ENCODE data around the gene TBC1D2.
"Not testable (repeated sequence)": the region's sequence is repeated elsewhere in the genome, so short reads cannot be mapped to it uniquely, and the experiment has no call there.

TBC1D2 gene

GRCh38 chr9:98288881-98289280, 33.4 kb upstream of the TBC1D2 start:
- TF ChIP-seq JUND (IDR thresholded peaks at IDR 0.05; ENCODE audit: low read depth) = no peak
- in situ Hi-C loops (cut with HindIII; ENCODE audit: low pct_unique_long_range_greater_than_20kb, low sequenced_read_pairs) = no loop called here
- no peak for DNase-seq (ENCODE audit: low read depth in 1 of 2, low spot score in 1 of 2)

GRCh38 chr9:98287384-98287783, 31.9 kb upstream of the TBC1D2 start:
- DNase-seq (ENCODE audit: low read depth in 1 of 2, low spot score in 1 of 2) = peak in 1 of 2 experiments; percentile 39
- no peak for TF ChIP-seq JUND (IDR thresholded peaks at IDR 0.05; ENCODE audit: low read depth)
- in situ Hi-C loops (cut with HindIII; ENCODE audit: low pct_unique_long_range_greater_than_20kb, low sequenced_read_pairs) = no loop called here

GRCh38 chr9:98285446-98285845, 30.0 kb upstream of the TBC1D2 start:
- in situ Hi-C loops (cut with HindIII; ENCODE audit: low pct_unique_long_range_greater_than_20kb, low sequenced_read_pairs) = no loop called here
- no peak for TF ChIP-seq JUND (IDR thresholded peaks at IDR 0.05; ENCODE audit: low read depth)
- no peak for DNase-seq (ENCODE audit: low read depth in 1 of 2, low spot score in 1 of 2)

- no peak for DNase-seq (ENCODE audit: low read depth in 1 of 2, low spot score in 1 of 2)
- no peak for TF ChIP-seq JUND (IDR thresholded peaks at IDR 0.05; ENCODE audit: low read depth)
- in situ Hi-C loops (cut with HindIII; ENCODE audit: low pct_unique_long_range_greater_than_20kb, low sequenced_read_pairs) = no loop called here
Observed at GRCh38 chr9:98284754-98285153, 29.3 kb upstream of the TBC1D2 start.

GRCh38 chr9:98283143-98283542, 27.7 kb upstream of the TBC1D2 start:
- in situ Hi-C loops (cut with HindIII; ENCODE audit: low pct_unique_long_range_greater_than_20kb, low sequenced_read_pairs); DNase-seq (ENCODE audit: low read depth in 1 of 2, low spot score in 1 of 2): not testable (repeated sequence)

GRCh38 chr9:98281281-98281680, 25.8 kb upstream of the TBC1D2 start:
- DNase-seq (ENCODE audit: low read depth in 1 of 2, low spot score in 1 of 2) = no peak
- TF ChIP-seq JUND (IDR thresholded peaks at IDR 0.05; ENCODE audit: low read depth) = no peak
- in situ Hi-C loops (cut with HindIII; ENCODE audit: low pct_unique_long_range_greater_than_20kb, low sequenced_read_pairs) = no loop called here

- DNase-seq (ENCODE audit: low read depth in 1 of 2, low spot score in 1 of 2) = no peak
- TF ChIP-seq JUND (IDR thresholded peaks at IDR 0.05; ENCODE audit: low read depth) = no peak
- in situ Hi-C loops (cut with HindIII; ENCODE audit: low pct_unique_long_range_greater_than_20kb, low sequenced_read_pairs) = no loop called here
Observed at GRCh38 chr9:98280574-98280973, 25.1 kb upstream of the TBC1D2 start.

- DNase-seq (ENCODE audit: low read depth in 1 of 2, low spot score in 1 of 2) = no peak
- no peak for TF ChIP-seq JUND (IDR thresholded peaks at IDR 0.05; ENCODE audit: low read depth)
- in situ Hi-C loops (cut with HindIII; ENCODE audit: low pct_unique_long_range_greater_than_20kb, low sequenced_read_pairs) = no loop called here
Observed at GRCh38 chr9:98280162-98280561, 24.7 kb upstream of the TBC1D2 start.

- in situ Hi-C loops (cut with HindIII; ENCODE audit: low pct_unique_long_range_greater_than_20kb, low sequenced_read_pairs) = no loop called here
- DNase-seq (ENCODE audit: low read depth in 1 of 2, low spot score in 1 of 2) = no peak
- no peak for TF ChIP-seq JUND (IDR thresholded peaks at IDR 0.05; ENCODE audit: low read depth)
Observed at GRCh38 chr9:98276907-98277469, 21.5 kb upstream of the TBC1D2 start.

GRCh38 chr9:98275159-98275558, 19.7 kb upstream of the TBC1D2 start:
- TF ChIP-seq JUND (IDR thresholded peaks at IDR 0.05; ENCODE audit: low read depth) = no peak
- DNase-seq (ENCODE audit: low read depth in 1 of 2, low spot score in 1 of 2) = no peak
- in situ Hi-C loops (cut with HindIII; ENCODE audit: low pct_unique_long_range_greater_than_20kb, low sequenced_read_pairs) = no loop called here

- no peak for DNase-seq (ENCODE audit: low read depth in 1 of 2, low spot score in 1 of 2)
- in situ Hi-C loops (cut with HindIII; ENCODE audit: low pct_unique_long_range_greater_than_20kb, low sequenced_read_pairs) = no loop called here
- no peak for TF ChIP-seq JUND (IDR thresholded peaks at IDR 0.05; ENCODE audit: low read depth)
Observed at GRCh38 chr9:98272083-98272482, 16.6 kb upstream of the TBC1D2 start.

- DNase-seq (ENCODE audit: low read depth in 1 of 2, low spot score in 1 of 2) = no peak
- in situ Hi-C loops (cut with HindIII; ENCODE audit: low pct_unique_long_range_greater_than_20kb, low sequenced_read_pairs) = no loop called here
- TF ChIP-seq JUND (IDR thresholded peaks at IDR 0.05; ENCODE audit: low read depth) = no peak
Observed at GRCh38 chr9:98271479-98271878, 16.0 kb upstream of the TBC1D2 start.

- in situ Hi-C loops (cut with HindIII; ENCODE audit: low pct_unique_long_range_greater_than_20kb, low sequenced_read_pairs); DNase-seq (ENCODE audit: low read depth in 1 of 2, low spot score in 1 of 2): not testable (repeated sequence)
Observed at GRCh38 chr9:98270284-98270683, 14.8 kb upstream of the TBC1D2 start.

- DNase-seq (ENCODE audit: low read depth in 1 of 2, low spot score in 1 of 2); in situ Hi-C loops (cut with HindIII; ENCODE audit: low pct_unique_long_range_greater_than_20kb, low sequenced_read_pairs): not testable (repeated sequence)
Observed at GRCh38 chr9:98269652-98270051, 14.2 kb upstream of the TBC1D2 start.

- in situ Hi-C loops (cut with HindIII; ENCODE audit: low pct_unique_long_range_greater_than_20kb, low sequenced_read_pairs); DNase-seq (ENCODE audit: low read depth in 1 of 2, low spot score in 1 of 2): not testable (repeated sequence)
Observed at GRCh38 chr9:98267556-98267955, 12.1 kb upstream of the TBC1D2 start.
